ENCODE measurements around the gene USH2A. TPM values are rescaled to one million over a fixed set of nuclear protein-coding genes. Genes with fewer than 3 reads are reported as not detected.

USH2A gene
- total RNA-seq, 2 donors from 2014 or later, result 0.62 to 3.1 TPM

DNA sequence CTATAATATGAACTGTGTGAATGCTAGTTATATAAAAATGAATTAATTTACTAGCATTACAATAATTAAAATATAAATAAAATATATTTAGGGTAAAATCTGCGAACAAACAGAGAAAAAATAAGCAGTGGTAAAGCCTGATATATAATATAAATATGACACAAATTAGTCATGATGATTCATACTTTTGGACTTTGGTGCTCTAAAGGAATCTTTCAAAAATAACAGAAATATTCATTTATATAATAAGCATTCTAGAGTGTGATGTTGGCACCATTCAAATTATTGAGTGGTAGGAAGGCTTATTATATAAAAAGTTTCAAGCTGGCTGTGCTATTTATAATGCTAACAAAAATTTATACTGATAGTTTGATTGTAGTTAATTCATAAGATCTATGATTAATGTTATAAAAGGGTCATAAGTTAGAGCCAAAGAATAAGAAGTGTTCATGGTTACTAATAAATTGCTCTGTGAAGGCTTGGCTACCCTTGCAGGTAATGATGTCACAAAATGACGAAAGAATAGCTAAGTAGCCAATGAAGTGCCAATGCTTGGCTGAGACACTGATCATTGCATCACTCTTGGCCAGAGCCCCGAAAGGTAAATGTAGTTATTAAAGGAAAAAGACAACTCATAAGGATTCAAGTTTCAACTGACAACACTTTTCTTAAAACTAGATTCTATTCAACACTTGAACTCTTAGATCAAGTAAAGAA is 108.7 kb downstream of the USH2A start:
- 90 to 100% methylated on average over 1 to 2 of the region's 3 CpGs for WGBS, 2 experiments (ENCODE audit: insufficient coverage in 1 of 2, insufficient read length in 1 of 2)
- H3K9me3 ChIP-seq (ENCODE audit: control insufficient read depth, low read length), result no peaks in the 10 kb centered on the region
- no peak overlapping the region for H3K9ac ChIP-seq (ENCODE audit: extremely low read depth, low read length, poor library complexity, severe bottlenecking)
- no peaks in the 10 kb centered on the region for H3K4me1 ChIP-seq (ENCODE audit: control insufficient read depth, insufficient read depth, low read length)
- H3K27ac ChIP-seq (ENCODE audit: low read depth, low read length), result no peak overlapping the region
- TF ChIP-seq, protein P1, sequence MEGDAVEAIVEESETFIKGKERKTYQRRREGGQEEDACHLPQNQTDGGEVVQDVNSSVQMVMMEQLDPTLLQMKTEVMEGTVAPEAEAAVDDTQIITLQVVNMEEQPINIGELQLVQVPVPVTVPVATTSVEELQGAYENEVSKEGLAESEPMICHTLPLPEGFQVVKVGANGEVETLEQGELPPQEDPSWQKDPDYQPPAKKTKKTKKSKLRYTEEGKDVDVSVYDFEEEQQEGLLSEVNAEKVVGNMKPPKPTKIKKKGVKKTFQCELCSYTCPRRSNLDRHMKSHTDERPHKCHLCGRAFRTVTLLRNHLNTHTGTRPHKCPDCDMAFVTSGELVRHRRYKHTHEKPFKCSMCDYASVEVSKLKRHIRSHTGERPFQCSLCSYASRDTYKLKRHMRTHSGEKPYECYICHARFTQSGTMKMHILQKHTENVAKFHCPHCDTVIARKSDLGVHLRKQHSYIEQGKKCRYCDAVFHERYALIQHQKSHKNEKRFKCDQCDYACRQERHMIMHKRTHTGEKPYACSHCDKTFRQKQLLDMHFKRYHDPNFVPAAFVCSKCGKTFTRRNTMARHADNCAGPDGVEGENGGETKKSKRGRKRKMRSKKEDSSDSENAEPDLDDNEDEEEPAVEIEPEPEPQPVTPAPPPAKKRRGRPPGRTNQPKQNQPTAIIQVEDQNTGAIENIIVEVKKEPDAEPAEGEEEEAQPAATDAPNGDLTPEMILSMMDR (conservative IDR thresholded peaks at IDR 0.05), result no peak
- no peaks in the 10 kb centered on the region for H3K27me3 Mint-ChIP-seq (ENCODE audit: insufficient read depth)
- H3K9me3 Mint-ChIP-seq, result no peaks in the 10 kb centered on the region
- DNase-seq, result no peak
- H3K4me3 ChIP-seq (ENCODE audit: low read length), result no peak overlapping the region
- no peaks in the 10 kb centered on the region for H3K36me3 Mint-ChIP-seq (ENCODE audit: low read depth)
- no peaks in the 10 kb centered on the region for H3K4me1 Mint-ChIP-seq
- H3K36me3 ChIP-seq (ENCODE audit: control insufficient read depth, insufficient read depth, low read length), result no peaks in the 10 kb centered on the region
- H3K4me3 Mint-ChIP-seq, result no peak overlapping the region
- no peaks in the 10 kb centered on the region for H3K27me3 ChIP-seq (ENCODE audit: control insufficient read depth, insufficient read depth, low read length, poor library complexity, severe bottlenecking)
- no peak overlapping the region for H3K27ac Mint-ChIP-seq

DNA sequence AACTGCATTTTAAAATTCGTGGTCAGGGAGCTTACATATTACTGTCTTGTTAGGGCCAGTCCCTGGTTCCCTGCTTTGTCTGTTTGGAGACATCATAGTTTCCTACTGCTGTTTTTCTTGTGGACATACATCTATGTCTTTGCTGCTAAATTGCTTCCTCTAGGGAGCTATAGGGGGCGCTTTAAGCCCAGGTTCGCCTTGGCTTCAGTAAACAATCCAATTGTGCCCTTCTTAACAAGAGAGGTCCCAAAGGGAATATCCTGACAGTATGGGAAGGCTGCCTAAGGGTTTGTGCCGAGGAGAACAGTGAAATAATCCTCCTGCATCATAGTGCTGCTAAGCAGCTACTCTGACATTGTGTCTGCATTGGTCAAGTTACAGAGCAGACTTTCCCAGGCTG is 112.5 kb downstream of the USH2A start:
- Histone ChIP-seq H3K4me3 (ENCODE audit: low read length) (no peak overlapping the region), H3K36me3 (ENCODE audit: control insufficient read depth, insufficient read depth, low read length) (no peaks in the 10 kb centered on the region), H3K9ac (ENCODE audit: extremely low read depth, low read length, poor library complexity, severe bottlenecking) (no peak overlapping the region), H3K27ac (ENCODE audit: low read depth, low read length) (no peak overlapping the region), H3K27me3 (ENCODE audit: control insufficient read depth, insufficient read depth, low read length, poor library complexity, severe bottlenecking) (no peaks in the 10 kb centered on the region), H3K9me3 (ENCODE audit: control insufficient read depth, low read length) (no peaks in the 10 kb centered on the region), H3K4me1 (ENCODE audit: control insufficient read depth, insufficient read depth, low read length) (no peaks in the 10 kb centered on the region)
- peak; percentile 85 for DNase-seq
- Mint-ChIP-seq H3K27ac (no peak overlapping the region), H3K4me1 (peaks cover 4% of the 10 kb centered on the region), H3K36me3 (ENCODE audit: low read depth) (no peaks in the 10 kb centered on the region), H3K9me3 (no peaks in the 10 kb centered on the region), H3K27me3 (ENCODE audit: insufficient read depth) (no peaks in the 10 kb centered on the region), H3K4me3 (no peak overlapping the region)
- TF ChIP-seq, protein P1 (conservative IDR thresholded peaks at IDR 0.05), result peak; percentile 95
- 0 to 19% methylated on average over 3 to 4 of the region's 4 CpGs for WGBS, 2 experiments (ENCODE audit: insufficient coverage in 1 of 2, insufficient read length in 1 of 2)

DNA sequence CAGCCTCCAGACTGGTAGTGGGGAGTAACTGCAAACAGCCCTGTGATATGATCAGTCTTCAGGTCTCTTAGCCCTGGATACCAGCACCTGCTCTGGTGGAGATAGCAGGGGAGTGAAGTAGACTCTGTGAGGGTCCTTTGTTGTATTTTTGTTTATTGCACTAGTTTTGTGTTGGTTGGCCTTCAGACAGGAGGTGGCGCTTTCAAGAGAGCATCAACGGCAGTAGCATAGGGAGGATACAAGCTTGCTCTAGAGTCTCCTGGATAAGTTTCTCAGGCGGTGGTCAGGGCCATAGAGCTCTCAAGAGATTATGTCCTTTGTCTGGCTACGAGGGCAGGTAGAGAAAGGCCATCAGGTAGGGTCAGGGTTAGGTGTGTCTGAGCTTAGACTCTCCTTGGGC is 116.4 kb downstream of the USH2A start:
- TF ChIP-seq, protein P1 (conservative IDR thresholded peaks at IDR 0.05), result peak; percentile 56
- Histone ChIP-seq H3K27me3 (ENCODE audit: control insufficient read depth, insufficient read depth, low read length, poor library complexity, severe bottlenecking) (no peaks in the 10 kb centered on the region), H3K36me3 (ENCODE audit: control insufficient read depth, insufficient read depth, low read length) (no peaks in the 10 kb centered on the region), H3K9me3 (ENCODE audit: control insufficient read depth, low read length) (no peaks in the 10 kb centered on the region), H3K9ac (ENCODE audit: extremely low read depth, low read length, poor library complexity, severe bottlenecking) (no peak overlapping the region), H3K4me1 (ENCODE audit: control insufficient read depth, insufficient read depth, low read length) (no peaks in the 10 kb centered on the region), H3K4me3 (ENCODE audit: low read length) (no peak overlapping the region), H3K27ac (ENCODE audit: low read depth, low read length) (no peak overlapping the region)
- WGBS, 2 experiments (ENCODE audit: insufficient coverage in 1 of 2, insufficient read length in 1 of 2), result 88% methylated on average over 1 to 4 of the region's 4 CpGs
- H3K36me3 Mint-ChIP-seq (ENCODE audit: low read depth), result no peaks in the 10 kb centered on the region
- peaks cover 8% of the 10 kb centered on the region for H3K4me1 Mint-ChIP-seq
- no peaks in the 10 kb centered on the region for H3K27me3 Mint-ChIP-seq (ENCODE audit: insufficient read depth)
- peak overlapping the region; percentile 37 for H3K27ac Mint-ChIP-seq
- H3K9me3 Mint-ChIP-seq, result no peaks in the 10 kb centered on the region
- DNase-seq, result peak; percentile 58
- H3K4me3 Mint-ChIP-seq, result no peak overlapping the region

Measured in endodermal cell (in vitro differentiated cells).